Fibroblast of the aortic adventitia (primary cell): ENCODE results near the gene ECHS1. TPM values are rescaled to one million over a fixed set of nuclear protein-coding genes. Genes with fewer than 3 reads are reported as not detected.

ENCODE experiments used
- DNase-seq: peaks from one replicate; pipeline ENCODE4 v3.0.0-alpha.2; 2010; ENCODE audit warnings: low read depth
- H3K4me3 ChIP-seq: 2 replicates; pipeline ENCODE4 v1.5.1; 2011; ENCODE audit warnings: low read depth, mild to moderate bottlenecking, control low read depth, low read length, moderate library complexity
- CTCF ChIP-seq: IDR thresholded peaks from 2 replicates; pipeline ENCODE4 v1.5.1; 2011; ENCODE audit warnings: mild to moderate bottlenecking, low read length, control low read depth, inconsistent platforms; ENCODE audit not compliant: insufficient read depth
- total RNA-seq: library from RNA; depleted of rRNA; stranded (reverse); fragments of >200 nt; gene quantifications from 2 replicates; pipeline ENCODE4 v1.2.3, GENCODE V29; 2012; ENCODE audit warnings: low replicate concordance

Gene ECHS1
- total RNA-seq, 1 donor: 47.3 TPM

GRCh38 chr10:133356549-133357284 lies 16.4 kb downstream of the ECHS1 start:
- H3K4me3 ChIP-seq: peak overlapping the region; percentile 67
- no peak for TF ChIP-seq CTCF
- DNase-seq: no peak

GRCh38 chr10:133355991-133356390 lies 17.2 kb downstream of the ECHS1 start:
- DNase-seq: no peak
- no peak for TF ChIP-seq CTCF
- H3K4me3 ChIP-seq: no peak overlapping the region

DNA sequence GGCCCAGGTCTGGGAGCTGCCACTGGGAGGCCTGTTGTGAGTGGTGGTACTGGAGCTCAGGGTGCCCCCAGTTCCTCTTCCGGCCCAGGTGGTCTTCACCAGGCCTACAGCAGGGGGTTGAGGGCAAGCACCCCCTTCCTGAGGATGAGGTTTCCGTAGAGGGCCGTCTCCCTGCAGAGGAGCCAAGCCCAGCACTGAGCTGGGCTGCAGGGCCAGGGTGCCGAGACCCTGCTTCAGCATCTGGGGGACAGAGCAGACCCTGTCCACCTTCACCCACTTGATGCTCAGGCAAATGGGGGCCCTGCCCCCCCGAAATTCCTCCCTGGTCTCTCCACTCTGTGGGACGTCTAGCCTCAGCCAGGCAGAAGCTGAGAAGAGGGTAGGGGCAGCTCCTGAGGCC lies 17.9 kb downstream of the ECHS1 start:
- H3K4me3 ChIP-seq: no peak overlapping the region
- no peak for DNase-seq
- TF ChIP-seq CTCF: no peak

- no peak for TF ChIP-seq CTCF
- H3K4me3 ChIP-seq: no peak overlapping the region
- no peak for DNase-seq
Observed at GRCh38 chr10:133354672-133355240, 18.4 kb downstream of the ECHS1 start.

DNA sequence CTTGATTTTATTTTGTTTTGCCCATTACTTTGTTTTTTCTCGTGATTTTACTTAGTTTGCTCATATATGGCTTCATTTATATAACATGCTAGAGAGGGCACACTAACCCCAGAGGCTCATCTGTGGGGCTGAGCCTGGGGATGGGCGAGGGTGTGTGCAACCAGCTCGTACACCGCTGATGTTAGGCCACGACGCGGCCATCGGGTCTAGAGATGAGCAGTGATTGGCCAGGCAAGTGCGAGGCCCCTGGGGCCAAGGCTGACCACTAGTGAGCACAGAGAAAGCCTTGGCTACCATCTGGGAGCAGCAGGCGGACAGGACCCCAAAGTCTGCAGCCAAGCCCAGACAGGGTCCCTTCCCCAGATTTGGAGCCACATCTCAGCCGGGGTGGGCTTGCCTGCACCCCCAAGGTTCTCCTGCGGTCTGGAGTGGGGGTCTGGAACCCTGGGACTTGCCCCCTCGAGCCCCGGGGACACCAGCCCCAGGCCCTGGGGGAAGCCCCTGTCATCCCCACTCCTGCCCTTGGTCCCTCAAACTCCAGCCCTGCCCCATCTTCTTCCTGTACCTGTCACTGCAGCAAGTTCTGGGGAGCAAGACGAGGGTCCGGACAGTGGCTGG lies 19.1 kb downstream of the ECHS1 start:
- DNase-seq: no peak
- no peak for TF ChIP-seq CTCF
- no peak overlapping the region for H3K4me3 ChIP-seq

DNA sequence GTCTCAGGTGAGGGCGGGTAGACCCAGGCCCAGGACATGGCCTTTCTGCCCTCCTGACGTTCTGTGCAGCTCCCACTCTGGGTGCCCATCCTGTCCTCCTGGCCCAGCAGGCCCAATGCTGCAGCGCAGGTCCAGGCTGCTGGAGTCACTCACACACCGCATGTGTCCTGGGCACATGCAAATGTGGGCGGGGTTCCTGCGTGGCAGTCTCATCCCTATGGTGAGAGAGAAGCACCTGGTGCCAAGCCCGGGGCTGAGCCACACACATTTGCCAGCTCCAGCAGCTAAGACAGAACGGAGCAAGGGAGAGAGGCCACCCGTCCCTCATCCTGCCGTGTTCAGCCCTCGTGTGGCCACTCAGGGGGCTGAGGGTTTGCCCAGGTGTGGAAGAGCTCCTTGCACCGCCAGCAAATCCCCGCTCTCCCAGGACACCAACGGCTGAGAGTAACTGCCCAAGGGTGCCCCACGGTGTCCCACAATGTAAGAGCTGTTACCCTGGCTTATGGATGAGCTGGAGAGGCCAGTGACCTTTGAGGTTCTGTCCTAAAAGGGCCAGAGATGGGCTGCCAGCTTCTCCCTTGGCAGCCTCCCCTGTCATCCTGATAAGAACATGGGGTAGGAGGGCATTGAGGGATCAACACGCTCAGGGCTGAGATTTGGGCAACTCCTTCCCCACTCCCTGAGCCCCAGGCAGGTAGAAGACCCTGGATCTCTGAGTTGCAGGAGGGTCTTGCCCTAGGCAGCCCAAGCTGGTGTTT lies 19.8 kb downstream of the ECHS1 start:
- H3K4me3 ChIP-seq: no peak overlapping the region
- DNase-seq: no peak
- no peak for TF ChIP-seq CTCF
